Midbrain (tissue), 1 donor: ENCODE measurements around the gene IL17A.

ENCODE experiments used
- DNase-seq: peaks from one replicate; lab custom pipeline; 2025; lab: John Stamatoyannopoulos, UW

Gene IL17A

GRCh38 chr6:52186075-52186474, at the start of gene IL17A:
Gene IL17A, plus strand, starts transcription at chr6:52186375. Its CDS starts 57 bp downstream, at chr6:52186432.
- no peak for DNase-seq

- DNase-seq, result no peak
Measured at GRCh38 chr6:52136934-52137467, 49.2 kb upstream of the IL17A start.

GRCh38 chr6:52138284-52138683, 47.9 kb upstream of the IL17A start:
- no peak for DNase-seq

- DNase-seq, result no peak
Measured at GRCh38 chr6:52139985-52140680, 46.0 kb upstream of the IL17A start.

- no peak for DNase-seq
Measured at GRCh38 chr6:52141596-52141995, 44.6 kb upstream of the IL17A start.

- DNase-seq, result no peak
Measured at GRCh38 chr6:52142556-52142955, 43.6 kb upstream of the IL17A start.

- no peak for DNase-seq
Measured at GRCh38 chr6:52143551-52143950, 42.6 kb upstream of the IL17A start.

GRCh38 chr6:52144196-52145076, 41.7 kb upstream of the IL17A start:
- DNase-seq, result no peak

- no peak for DNase-seq
Measured at GRCh38 chr6:52146851-52147445, 39.2 kb upstream of the IL17A start.

- no peak for DNase-seq
Measured at GRCh38 chr6:52149076-52149475, 37.1 kb upstream of the IL17A start.

GRCh38 chr6:52149949-52150348, 36.2 kb upstream of the IL17A start:
- no peak for DNase-seq

GRCh38 chr6:52152070-52152423, 34.1 kb upstream of the IL17A start:
- DNase-seq, result no peak

- DNase-seq, result no peak
Measured at GRCh38 chr6:52152711-52153160, 33.4 kb upstream of the IL17A start.

- no peak for DNase-seq
Measured at GRCh38 chr6:52154381-52154780, 31.8 kb upstream of the IL17A start.

GRCh38 chr6:52155791-52156576, 30.2 kb upstream of the IL17A start:
- no peak for DNase-seq

- DNase-seq, result no peak
Measured at GRCh38 chr6:52157301-52157941, 28.8 kb upstream of the IL17A start.

GRCh38 chr6:52160472-52161104, 25.6 kb upstream of the IL17A start:
- DNase-seq, result no peak

- DNase-seq, result no peak
Measured at GRCh38 chr6:52161689-52162438, 24.3 kb upstream of the IL17A start.

- DNase-seq, result no peak
Measured at GRCh38 chr6:52162940-52163908, 23.0 kb upstream of the IL17A start.
